Measurements from ENCODE around the gene HPS4. TPM values are rescaled to one million over a fixed set of nuclear protein-coding genes. Genes with fewer than 3 reads are reported as not detected.
"Not testable (repeated sequence)": the region's sequence is repeated elsewhere in the genome, so short reads cannot be mapped to it uniquely, and the experiment has no call there.

The HPS4 gene
- total and polyA plus RNA-seq, 12 donors = 4.6 to 14.3 (median 9.0) TPM

DNA sequence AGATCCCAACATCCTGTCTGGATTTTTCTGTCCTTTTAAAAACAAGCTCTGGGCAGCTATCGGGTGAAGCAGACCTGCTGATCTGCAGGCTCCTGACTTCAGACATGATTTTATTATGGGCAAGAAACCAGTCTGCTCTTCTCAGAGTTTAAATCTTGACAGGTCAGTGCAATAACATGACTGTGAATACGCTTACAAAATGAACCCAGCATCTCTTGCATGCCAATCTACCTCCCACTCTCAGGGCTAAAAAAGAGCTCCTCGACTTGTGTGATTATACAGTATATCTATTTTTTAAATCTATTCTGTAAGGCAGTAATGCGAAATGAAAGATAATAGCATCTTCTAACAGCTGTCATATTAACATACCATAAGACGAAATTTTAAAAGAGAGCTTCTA is 73.2 kb downstream of the HPS4 start:
- Histone ChIP-seq H3K27ac (no peak overlapping the region), H3K9me3 (no peaks in the 10 kb centered on the region), H3K4me3 (no peak overlapping the region), H3K4me1 (peaks cover 0 to 5% (median 0%) of the 10 kb centered on the region in 9 donors), H3K36me3 (no peaks in the 10 kb centered on the region), H3K27me3 (peaks cover 0 to 80% (median 46%) of the 10 kb centered on the region in 7 donors)
- TF ChIP-seq, protein P1, sequence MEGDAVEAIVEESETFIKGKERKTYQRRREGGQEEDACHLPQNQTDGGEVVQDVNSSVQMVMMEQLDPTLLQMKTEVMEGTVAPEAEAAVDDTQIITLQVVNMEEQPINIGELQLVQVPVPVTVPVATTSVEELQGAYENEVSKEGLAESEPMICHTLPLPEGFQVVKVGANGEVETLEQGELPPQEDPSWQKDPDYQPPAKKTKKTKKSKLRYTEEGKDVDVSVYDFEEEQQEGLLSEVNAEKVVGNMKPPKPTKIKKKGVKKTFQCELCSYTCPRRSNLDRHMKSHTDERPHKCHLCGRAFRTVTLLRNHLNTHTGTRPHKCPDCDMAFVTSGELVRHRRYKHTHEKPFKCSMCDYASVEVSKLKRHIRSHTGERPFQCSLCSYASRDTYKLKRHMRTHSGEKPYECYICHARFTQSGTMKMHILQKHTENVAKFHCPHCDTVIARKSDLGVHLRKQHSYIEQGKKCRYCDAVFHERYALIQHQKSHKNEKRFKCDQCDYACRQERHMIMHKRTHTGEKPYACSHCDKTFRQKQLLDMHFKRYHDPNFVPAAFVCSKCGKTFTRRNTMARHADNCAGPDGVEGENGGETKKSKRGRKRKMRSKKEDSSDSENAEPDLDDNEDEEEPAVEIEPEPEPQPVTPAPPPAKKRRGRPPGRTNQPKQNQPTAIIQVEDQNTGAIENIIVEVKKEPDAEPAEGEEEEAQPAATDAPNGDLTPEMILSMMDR (IDR thresholded peaks at IDR 0.05) = no peak
- intact Hi-C loops (cut with DNase I) = no loop called here
- no peak for DNase-seq
- no peak for ATAC-seq
- 57 to 64% methylated on average over 5 of the region's 5 CpGs for WGBS, 2 donors

DNA sequence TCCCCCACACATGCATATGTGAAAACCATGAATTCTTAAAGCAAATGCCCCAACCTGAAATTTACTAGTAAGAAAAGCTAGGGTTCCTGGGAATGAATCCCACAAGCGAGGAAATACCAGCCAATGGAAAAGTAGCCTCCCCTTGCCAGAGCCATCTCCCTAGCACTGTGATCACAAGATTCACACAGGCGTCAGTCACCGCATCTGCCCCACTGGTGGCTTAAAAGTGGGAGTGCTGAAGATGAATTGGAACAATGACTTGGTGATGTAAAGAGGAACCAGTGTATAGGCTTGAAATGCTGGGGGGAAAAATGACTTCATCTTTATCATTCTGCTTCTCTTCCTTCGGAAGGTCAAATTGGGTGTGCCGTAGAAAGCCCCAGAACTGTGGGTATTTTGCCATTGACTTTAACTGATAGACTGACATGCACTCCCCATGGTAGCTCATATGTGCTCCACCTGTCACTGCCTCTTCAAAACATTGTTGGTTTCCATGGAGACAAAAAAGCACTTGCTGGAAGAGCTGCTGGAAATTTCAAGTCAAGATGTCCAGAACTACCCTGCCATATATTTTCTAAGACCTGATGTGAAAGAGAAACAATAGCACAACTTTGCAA is 73.8 kb downstream of the HPS4 start:
- TF ChIP-seq, protein P1 (IDR thresholded peaks at IDR 0.05) = no peak
- H3K4me1 ChIP-seq = peaks cover 0 to 11% (median 0%) of the 10 kb centered on the region in 9 donors
- no peak overlapping the region for H3K27ac ChIP-seq
- H3K9me3 ChIP-seq = no peaks in the 10 kb centered on the region
- DNase-seq = no peak
- intact Hi-C loops (cut with DNase I) = loop anchor here in 1 of 10 donors (10.0 kb wide), 1 partner anchor 45 kb away; no protein-coding TSS in a partner anchor
- peaks cover 0 to 82% (median 46%) of the 10 kb centered on the region in 7 donors for H3K27me3 ChIP-seq
- WGBS, 2 donors = 45 to 57% methylated on average over 5 of the region's 5 CpGs
- H3K4me3 ChIP-seq = no peak overlapping the region
- no peaks in the 10 kb centered on the region for H3K36me3 ChIP-seq
- no peak for ATAC-seq

DNA sequence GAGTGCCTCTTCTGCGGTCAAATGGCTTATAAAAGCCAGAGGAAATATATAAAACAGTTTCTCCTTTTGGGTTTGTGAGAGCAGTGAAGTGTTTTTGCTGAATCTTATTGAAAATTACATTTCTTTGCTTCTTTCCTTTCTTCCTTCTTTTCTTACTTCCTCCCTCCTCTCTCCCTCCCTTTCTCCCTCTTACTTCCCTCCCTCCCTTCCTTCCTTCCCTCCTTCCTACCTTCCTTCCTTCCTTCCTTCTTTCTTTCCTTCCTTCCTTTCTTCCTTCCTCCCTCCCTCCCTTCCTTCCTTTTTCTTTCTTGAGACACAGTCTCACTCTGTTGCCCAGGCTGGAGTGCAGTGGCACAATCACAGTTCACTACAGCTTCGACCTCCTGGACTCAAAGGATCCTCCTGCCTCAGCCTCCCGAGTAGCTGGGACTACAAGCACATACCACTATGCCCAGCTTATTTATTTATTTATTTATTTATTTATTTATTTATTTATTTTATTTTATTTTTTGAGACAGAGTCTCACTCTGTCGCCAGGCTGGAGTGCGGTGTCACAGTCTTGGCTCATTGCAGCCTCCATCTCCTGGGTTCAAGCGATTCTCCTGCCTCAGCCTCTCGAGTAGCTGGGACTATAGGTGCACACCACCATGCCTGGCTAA is 74.9 kb downstream of the HPS4 start:
- not testable (repeated sequence) for H3K4me3 ChIP-seq, ATAC-seq
- H3K27me3 ChIP-seq = peaks cover 0 to 74% (median 35%) of the 10 kb centered on the region in 7 donors

DNA sequence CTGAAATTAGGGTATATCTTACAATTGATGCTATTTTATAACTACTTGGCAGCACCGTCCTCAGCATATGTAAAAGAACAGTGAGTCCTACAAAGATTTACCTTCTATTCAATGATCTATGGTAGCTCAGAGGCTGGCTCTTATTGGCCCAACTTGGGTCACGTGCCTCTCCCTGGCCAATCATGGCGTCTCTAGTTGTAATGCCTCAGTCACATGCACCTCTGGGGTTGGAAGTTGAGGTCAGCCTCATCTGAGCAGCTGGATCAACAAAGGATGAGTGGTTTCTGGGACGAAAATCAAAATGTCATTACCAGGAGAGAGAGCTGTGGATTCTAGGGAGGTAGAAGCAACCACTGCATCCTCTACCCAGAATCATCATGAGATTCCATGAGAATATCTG is 77.5 kb downstream of the HPS4 start:
- intact Hi-C loops (cut with DNase I) = loop anchor here in 1 of 10 donors (10.0 kb wide), 1 partner anchor 49 kb away; no protein-coding TSS in a partner anchor
- no peaks in the 10 kb centered on the region for H3K36me3 ChIP-seq
- DNase-seq = no peak
- H3K4me3 ChIP-seq = no peak overlapping the region
- H3K27ac ChIP-seq = no peak overlapping the region
- peaks cover 0 to 65% (median 28%) of the 10 kb centered on the region in 7 donors for H3K27me3 ChIP-seq
- no peak for ATAC-seq
- peaks cover 0 to 15% (median 0%) of the 10 kb centered on the region in 9 donors for H3K4me1 ChIP-seq
- TF ChIP-seq, protein P1 (IDR thresholded peaks at IDR 0.05) = no peak
- no peaks in the 10 kb centered on the region for H3K9me3 ChIP-seq
- WGBS, 2 donors = 82 to 88% methylated on average over 4 of the region's 4 CpGs

More for the DNA sequence above, 74.9 kb downstream of the HPS4 start:
- not testable (repeated sequence) for DNase-seq, H3K27ac ChIP-seq, H3K36me3 ChIP-seq, H3K9me3 ChIP-seq
- H3K4me1 ChIP-seq = peaks cover 0 to 15% (median 0%) of the 10 kb centered on the region in 9 donors
- 91 to 92% methylated on average over 7 of the region's 7 CpGs for WGBS, 2 donors
- intact Hi-C loops (cut with DNase I) = loop anchor here in 1 of 10 donors (10.0 kb wide), 1 partner anchor 46 kb away; no protein-coding TSS in a partner anchor
